Osteocyte (in vitro differentiated cells): ENCODE measurements around the gene CDH23. TPM values are rescaled to one million over a fixed set of nuclear protein-coding genes. Genes with fewer than 3 reads are reported as not detected.
A peak's percentile ranks its signal among the peaks of the same experiment; 100 is the strongest.

Experiments
- DNase-seq: peaks from one replicate; pipeline ENCODE4 v3.0.0; 2021; ENCODE audit warnings: mixed read lengths; ENCODE audit not compliant: unreplicated experiment; ENCODE audit errors: extremely low spot score
- H3K27ac Mint-ChIP-seq: one replicate; pipeline ENCODE4 v1.8.0; 2021; ENCODE audit warnings: mild to moderate bottlenecking, mixed read lengths; ENCODE audit not compliant: unreplicated experiment
- H3K27me3 Mint-ChIP-seq: one replicate; pipeline ENCODE4 v1.8.0; 2021; ENCODE audit warnings: mixed read lengths; ENCODE audit not compliant: unreplicated experiment
- H3K36me3 Mint-ChIP-seq: one replicate; pipeline ENCODE4 v1.8.0; 2021; ENCODE audit warnings: mixed read lengths; ENCODE audit not compliant: unreplicated experiment
- H3K4me1 Mint-ChIP-seq: one replicate; pipeline ENCODE4 v1.8.0; 2021; ENCODE audit warnings: mixed read lengths; ENCODE audit not compliant: unreplicated experiment
- H3K4me3 Mint-ChIP-seq: one replicate; pipeline ENCODE4 v1.8.0; 2021; ENCODE audit warnings: mild to moderate bottlenecking, moderate library complexity, mixed read lengths; ENCODE audit not compliant: unreplicated experiment
- H3K9me3 Mint-ChIP-seq: one replicate; pipeline ENCODE4 v1.8.0; 2021; ENCODE audit warnings: mixed read lengths; ENCODE audit not compliant: unreplicated experiment
- total RNA-seq: library from RNA; stranded (reverse); gene quantifications from 2 replicates; pipeline ENCODE4 v1.2.1, GENCODE V29; 2021
- TF ChIP-seq, protein P1 (sequence below): fragments of 200-600 bp; sonication (generic); IDR thresholded peaks from 2 replicates; pipeline ENCODE4 v1.5.0; 2021; ENCODE audit warnings: antibody characterized with exemption, mild to moderate bottlenecking, moderate library complexity

CDH23 gene
- total RNA-seq, 1 donor from 2014 or later, result not detected

DNA sequence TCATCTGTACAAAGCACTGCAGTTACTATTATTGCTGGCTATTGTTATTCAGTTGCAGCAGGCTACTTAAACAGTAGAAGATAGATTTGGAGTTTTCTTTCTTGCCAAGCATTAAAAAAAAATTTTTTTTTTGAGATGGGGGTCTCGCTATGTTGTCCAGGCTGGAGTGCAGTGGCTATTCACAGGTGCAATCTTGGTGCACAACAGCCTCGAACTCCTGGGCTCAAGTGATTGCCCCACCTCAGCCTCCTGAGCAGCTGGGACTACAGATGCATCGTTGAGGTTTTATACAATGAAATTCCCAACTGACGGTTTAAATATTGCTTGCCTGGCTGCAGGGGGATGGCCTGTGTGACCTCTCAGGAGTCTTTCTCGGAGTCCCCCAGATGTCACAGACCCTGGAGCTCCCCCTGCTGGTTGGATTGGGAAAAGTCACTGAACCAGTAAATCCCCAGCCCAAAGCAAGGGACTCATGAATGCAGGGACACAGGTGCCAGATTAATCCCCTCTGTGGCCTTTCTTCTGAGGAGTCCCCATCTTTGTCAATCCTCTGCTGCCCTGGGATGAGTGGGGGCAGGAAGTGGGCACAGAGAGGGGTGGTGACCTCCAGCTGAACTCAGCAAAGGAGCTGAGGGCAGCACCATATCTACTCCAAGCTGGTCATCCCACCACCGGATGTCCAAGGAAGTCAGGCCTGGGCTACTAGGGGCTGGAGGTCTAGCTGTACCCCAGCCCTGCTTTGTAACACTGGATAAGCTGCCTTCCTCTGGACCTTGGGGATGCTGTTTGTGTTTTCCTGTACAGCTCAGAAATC, 173.3 kb downstream of the CDH23 start:
- Mint-ChIP-seq H3K27ac (no peak overlapping the region), H3K36me3 (no peaks in the 10 kb centered on the region), H3K4me1 (no peaks in the 10 kb centered on the region), H3K9me3 (no peaks in the 10 kb centered on the region), H3K27me3 (peaks cover 9% of the 10 kb centered on the region), H3K4me3 (no peak overlapping the region)
- TF ChIP-seq, protein P1, sequence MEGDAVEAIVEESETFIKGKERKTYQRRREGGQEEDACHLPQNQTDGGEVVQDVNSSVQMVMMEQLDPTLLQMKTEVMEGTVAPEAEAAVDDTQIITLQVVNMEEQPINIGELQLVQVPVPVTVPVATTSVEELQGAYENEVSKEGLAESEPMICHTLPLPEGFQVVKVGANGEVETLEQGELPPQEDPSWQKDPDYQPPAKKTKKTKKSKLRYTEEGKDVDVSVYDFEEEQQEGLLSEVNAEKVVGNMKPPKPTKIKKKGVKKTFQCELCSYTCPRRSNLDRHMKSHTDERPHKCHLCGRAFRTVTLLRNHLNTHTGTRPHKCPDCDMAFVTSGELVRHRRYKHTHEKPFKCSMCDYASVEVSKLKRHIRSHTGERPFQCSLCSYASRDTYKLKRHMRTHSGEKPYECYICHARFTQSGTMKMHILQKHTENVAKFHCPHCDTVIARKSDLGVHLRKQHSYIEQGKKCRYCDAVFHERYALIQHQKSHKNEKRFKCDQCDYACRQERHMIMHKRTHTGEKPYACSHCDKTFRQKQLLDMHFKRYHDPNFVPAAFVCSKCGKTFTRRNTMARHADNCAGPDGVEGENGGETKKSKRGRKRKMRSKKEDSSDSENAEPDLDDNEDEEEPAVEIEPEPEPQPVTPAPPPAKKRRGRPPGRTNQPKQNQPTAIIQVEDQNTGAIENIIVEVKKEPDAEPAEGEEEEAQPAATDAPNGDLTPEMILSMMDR, result peak; percentile 87
- peak; percentile 88 for DNase-seq

DNA sequence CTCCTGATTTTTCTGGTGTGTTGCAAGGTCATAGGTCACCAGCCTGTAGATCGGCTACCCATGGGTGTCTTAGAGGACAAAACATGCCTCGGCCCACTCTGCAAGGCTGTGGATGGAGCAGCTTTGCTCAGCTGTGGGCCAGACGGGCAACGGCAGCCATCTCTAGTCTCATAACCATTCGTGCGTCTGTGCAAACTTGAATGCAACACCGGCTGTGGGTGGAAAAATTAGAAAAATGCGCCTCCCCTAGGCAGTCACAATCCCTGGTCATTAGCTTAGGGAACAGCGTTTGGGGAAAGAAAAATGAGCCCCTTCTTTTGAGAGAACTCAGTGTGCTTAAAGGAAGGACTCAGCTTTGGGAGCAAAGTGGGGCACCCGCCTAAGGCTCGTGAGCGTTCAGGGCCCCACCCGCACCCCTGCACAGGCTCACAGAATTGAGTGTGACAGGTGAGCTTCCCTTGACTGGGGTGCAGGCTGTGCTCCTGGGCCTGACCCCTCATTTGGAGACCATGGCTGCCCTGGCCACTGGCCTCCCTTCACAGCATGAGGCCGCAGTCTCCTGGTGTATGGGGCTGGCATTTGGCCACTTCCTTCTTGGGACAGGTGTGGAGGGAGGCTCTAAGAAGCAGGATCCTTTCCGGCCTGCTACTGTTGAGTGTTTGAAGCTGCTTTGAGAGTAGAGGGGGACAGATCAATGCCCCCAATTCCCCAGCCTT, 174.9 kb downstream of the CDH23 start:
- DNase-seq, result no peak
- Mint-ChIP-seq H3K27ac (no peak overlapping the region), H3K4me3 (no peak overlapping the region), H3K4me1 (no peaks in the 10 kb centered on the region), H3K36me3 (no peaks in the 10 kb centered on the region), H3K27me3 (peaks cover 8% of the 10 kb centered on the region), H3K9me3 (no peaks in the 10 kb centered on the region)
- TF ChIP-seq, protein P1, result no peak

- H3K9me3 Mint-ChIP-seq, result no peaks in the 10 kb centered on the region
- no peaks in the 10 kb centered on the region for H3K36me3 Mint-ChIP-seq
- no peak for DNase-seq
- TF ChIP-seq, protein P1, result no peak
- H3K27me3 Mint-ChIP-seq, result peaks cover 7% of the 10 kb centered on the region
- no peaks in the 10 kb centered on the region for H3K4me1 Mint-ChIP-seq
- H3K4me3 Mint-ChIP-seq, result no peak overlapping the region
- no peak overlapping the region for H3K27ac Mint-ChIP-seq
Observed at GRCh38 chr10:71572962-71573361, 176.2 kb downstream of the CDH23 start.

GRCh38 chr10:71573562-71574518, 177.1 kb downstream of the CDH23 start:
- H3K4me1 Mint-ChIP-seq, result no peaks in the 10 kb centered on the region
- H3K27ac Mint-ChIP-seq, result no peak overlapping the region
- H3K4me3 Mint-ChIP-seq, result no peak overlapping the region
- DNase-seq, result no peak
- no peaks in the 10 kb centered on the region for H3K9me3 Mint-ChIP-seq
- peaks cover 7% of the 10 kb centered on the region for H3K27me3 Mint-ChIP-seq
- H3K36me3 Mint-ChIP-seq, result no peaks in the 10 kb centered on the region
- TF ChIP-seq, protein P1, result no peak
